GM18861 (cell line): ENCODE results near the gene DPEP3.

Experiments
- ATAC-seq: cut with Tn5 transposase; IDR thresholded peaks from one replicate; pipeline ENCODE4 v1.9.1; 2021; ENCODE audit not compliant: unreplicated experiment

The DPEP3 gene

DNA sequence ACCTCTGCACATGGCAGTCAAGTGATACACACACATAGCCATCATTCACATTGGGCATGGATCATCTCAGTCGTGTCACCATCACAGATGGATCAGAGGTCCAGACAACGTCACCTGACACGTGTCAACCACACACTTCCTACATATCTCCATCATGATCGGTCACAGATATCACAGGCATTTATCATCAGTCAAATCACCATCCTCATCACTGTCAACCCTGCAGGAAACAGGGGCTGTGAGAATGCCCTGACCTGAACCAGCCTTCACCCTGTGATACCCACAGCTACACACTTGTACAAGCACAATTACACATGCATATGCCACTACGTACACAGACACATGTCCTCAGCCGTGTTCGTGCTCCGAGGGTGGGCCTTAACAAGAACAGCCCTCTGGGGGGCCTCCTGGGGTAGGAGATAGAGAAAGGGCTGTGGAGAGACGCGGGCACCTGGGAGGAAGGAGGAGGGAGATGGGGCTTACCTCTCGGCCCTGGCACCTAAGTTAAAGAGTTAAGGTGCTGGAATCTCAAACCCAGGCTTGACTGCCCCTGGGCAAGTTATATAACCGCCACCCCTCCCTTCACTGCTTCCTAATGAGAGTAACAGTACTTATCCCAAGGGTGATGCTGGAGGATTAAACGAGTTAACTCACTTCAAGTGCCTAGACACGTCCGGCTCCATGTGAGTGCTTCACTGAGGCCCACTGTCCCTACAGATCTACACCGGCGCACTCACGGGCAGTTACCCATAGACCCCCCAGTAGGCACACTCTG, 12.9 kb downstream of the DPEP3 start:
- no peak for ATAC-seq

DNA sequence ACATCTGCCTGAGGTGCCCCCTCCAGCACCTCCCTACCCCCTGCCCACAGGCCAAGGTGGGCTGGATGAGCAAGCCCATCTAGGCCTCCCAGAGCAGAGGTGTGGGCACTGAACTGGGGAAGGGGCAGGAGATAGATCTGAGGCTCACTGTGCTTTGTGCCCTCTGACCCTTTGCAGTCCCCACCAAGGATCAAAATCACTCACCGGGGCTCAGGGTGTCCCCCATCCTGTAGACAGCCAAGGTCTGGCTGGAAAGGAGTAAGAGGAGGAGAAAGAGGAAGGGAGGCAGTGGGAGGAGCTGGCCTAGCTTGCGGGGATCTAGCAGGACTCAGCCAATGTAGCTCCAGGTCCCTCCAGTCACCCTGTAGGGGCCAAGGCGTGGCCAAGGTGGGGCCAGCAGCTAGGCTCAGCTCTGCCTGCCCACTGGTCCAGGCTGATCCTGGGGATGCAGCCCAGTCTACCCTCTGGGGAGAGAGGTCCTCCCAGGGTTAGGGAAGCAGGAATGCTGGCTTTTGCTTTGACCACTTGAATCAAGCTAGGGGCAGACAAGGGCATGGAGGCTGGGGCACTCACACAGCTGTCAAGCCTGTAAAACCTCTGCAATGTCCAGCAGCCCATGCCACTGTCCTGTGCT, 13.6 kb downstream of the DPEP3 start:
- no peak for ATAC-seq

DNA sequence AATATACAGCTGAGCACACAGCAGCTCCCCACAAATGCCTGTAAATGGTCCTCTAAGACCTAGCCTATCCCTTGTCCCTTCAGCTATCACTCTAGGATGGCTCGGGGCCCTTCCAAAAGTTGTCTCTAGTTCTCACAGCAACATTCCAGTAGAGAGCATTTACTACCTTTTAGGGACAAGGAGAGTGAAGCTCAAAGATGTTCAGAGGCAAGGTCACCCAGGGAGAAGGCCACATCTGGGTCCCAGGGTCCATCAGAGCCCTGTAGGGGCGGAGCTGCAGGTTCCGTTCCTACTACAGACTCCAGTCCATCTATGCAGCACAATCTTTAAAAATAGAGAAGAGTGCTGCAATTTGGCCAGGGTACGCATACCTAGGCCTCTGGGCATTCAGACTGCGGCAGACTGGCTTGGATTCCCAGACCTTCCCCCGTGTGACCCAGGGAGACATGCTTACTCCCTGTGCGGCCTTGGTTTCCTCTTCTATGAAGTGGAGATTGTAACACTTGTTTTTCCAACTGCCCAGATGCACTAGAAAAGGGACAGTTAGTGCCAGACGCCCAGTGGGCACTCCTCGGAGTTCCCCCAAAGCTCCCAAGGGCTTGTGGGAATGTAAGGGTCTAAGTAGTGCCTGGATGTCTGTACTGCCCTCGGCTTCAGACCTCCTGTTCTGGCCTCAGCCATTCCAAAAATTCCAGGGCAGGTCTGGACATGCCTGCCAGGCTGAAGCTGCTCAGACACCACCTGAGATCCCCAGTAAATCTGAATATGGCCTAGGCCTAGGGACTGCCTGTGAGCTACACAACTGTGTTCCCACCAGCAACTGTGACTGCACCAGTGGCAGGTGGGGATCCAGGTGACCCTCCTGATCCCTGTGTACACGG, 14.4 kb downstream of the DPEP3 start:
- no peak for ATAC-seq

DNA sequence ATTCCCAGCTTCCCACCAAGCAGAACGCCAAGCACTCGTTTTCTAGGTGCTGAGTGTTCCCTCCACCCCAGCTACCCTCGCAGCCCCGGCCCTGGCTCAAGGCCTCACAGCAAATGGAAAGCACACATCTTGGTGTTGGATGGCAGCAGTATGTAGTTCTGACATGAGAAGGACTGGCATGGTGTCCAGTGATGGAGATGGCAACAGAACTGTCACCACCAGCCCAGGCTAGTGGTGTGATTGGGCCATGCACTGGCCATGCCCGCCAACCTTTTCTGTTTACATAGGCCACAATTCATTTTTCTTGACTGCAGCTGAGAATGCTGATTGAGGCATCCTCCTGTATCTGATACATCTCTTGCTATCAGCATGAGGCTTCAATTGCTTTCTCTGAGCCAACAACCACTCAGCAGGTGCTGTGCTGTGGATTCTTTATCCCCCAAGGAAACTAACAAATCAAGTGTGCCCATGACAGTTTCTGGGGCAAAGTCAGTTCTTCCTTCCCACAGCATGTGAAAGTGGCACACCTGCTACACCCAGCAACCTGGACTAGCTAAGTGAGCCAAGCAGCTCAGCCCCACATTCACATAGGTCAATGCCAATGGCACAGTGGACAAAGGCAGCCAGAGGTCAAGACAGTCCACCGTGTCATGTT, 15.7 kb downstream of the DPEP3 start:
- ATAC-seq, result no peak

DNA sequence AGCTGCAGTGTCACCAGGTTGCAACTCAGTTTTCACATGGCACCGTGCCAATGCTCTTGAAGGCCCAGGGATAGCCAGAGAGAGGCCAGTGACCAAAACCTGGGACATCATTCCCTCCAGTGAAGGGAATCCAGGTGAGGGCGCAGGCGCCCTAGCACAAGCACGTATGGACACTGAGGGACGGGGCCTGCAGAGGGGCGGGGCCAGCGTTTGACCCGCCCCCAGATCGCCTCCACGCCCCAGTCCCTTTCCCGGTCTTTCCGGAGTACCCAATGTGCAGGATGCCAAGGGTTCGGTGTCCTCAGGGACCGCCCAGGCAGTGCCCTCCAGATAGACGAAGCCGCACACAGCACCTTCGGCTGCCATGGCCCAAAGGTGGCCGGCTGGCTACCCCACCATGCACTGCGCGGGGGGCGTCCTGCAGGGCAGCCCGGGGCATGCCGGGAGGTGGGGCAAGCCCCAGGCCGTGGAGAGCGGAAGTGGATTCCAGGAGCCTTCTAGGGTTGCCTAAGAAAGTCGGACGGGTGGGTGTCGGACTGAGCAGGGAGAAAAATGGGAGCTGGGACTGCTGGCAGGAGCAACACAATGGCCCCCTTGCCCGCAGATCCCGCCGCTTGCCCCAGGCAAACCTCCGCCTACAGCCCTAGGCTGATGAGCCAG, 16.5 kb downstream of the DPEP3 start:
- no peak for ATAC-seq

DNA sequence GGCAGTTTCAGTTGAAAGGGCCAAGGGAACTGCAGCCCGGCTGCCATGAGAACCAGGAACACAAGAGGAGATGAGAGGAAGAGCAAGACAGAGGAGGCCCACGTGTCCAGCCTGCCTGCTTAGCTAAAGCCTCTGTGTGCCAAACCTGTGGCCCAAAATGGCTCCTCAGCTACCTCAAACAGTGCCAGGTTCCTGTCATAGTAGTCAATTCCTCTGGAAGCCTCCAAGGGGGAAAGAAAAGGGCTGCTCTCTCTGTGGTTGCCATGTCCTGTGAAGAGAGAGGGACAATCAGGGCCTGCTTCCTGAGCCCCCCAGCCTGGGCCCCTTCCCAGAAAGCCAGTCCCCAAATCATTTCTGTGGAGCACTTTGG, 17.0 kb downstream of the DPEP3 start:
- ATAC-seq, result no peak

DNA sequence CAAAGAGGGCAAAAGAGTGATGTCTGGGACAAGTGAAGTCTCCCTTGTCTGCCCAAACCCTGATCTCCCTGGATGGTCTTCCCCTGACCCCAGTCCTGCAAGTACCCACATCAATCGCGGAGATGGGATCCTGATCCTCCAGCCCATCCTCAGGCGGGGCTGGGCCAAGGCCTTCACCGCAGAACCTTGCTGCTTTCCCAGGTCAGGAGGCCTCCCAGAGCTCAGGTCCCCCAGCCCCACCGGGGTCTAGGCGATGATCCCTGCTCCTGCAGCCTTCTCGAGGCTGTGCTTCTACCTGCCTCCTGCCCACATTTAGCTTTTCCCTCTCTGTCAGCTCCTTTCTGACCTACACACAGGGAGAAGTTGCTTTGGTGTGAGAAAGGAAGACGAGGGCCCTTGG, 18.2 kb downstream of the DPEP3 start:
- no peak for ATAC-seq

DNA sequence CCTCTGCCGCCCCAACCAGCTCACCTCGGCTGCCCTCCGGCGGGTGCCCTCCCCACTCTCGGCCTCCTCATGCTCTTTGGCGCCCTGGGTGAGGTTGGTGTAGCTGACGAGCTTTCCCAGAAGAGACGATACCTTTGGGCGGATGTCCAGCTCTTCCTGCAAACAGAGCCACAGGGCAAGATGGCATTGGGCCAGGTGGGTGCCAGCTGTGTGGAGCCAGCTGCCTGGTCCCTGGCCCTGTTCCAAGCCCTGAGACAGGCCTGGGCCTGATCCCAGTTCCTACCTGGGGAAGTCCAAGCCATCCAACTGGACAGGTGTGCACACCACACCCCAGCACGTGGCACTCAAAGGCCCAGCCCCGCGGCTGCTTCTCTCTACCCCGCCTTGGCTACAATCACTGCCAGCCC, 18.7 kb downstream of the DPEP3 start:
- no peak for ATAC-seq

DNA sequence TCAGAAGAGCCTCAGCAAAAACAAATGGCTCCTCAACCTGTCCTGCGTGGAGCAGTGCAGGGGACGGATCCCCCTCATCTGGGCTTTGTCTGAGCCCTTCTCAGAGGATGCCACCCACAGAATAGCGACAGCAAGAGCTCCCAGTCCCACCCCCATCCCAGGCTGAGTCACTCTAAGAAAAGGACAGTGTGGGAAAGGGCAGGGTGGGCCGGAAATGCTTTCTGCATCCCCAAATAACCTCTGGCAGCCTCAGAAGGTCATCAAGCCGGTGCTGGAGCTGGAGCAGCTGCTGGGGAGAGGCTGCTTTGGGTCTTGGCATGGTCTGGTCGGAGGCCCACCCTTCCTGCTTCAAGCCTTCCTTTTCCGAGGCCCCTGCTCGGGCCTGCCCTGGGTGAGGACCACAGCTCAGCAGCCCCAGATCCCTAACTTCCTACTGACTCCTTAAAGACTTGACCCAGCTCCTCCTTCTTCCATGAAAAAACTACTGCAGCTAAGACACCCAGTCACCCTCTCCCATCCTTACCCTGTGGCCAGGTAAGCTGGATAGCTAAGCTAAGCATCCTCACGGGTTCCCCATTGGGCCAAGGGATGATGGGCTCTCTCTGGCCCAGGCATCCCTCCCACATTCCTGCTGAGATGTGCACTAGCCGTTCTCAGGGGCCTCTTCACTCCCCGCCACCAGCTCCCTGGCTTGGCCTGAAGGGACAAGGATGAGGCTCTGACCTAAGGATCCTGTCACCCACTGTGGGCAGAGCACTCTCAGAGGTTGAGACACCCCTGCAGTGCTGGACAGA, 20.6 kb downstream of the DPEP3 start:
- no peak for ATAC-seq

DNA sequence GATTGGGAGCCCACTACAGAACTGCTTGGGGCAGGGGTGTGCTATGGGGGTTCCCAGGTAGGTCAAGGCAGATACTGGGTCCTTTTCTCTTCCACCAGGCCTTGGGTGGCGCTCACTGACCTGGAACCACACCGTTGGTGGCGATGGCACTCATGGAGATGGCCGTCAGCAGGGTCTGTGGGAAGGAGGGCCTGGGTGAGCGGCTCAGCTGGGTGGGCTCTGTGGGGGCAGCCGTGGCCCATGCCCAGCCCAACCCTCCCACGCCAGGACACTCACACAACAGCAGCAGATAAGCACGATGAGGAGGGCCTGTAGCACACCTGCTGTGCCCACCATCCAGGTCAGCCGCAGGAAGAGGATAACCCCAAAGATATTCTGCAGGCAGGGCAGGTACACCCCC, 22.7 kb downstream of the DPEP3 start:
- no peak for ATAC-seq

DNA sequence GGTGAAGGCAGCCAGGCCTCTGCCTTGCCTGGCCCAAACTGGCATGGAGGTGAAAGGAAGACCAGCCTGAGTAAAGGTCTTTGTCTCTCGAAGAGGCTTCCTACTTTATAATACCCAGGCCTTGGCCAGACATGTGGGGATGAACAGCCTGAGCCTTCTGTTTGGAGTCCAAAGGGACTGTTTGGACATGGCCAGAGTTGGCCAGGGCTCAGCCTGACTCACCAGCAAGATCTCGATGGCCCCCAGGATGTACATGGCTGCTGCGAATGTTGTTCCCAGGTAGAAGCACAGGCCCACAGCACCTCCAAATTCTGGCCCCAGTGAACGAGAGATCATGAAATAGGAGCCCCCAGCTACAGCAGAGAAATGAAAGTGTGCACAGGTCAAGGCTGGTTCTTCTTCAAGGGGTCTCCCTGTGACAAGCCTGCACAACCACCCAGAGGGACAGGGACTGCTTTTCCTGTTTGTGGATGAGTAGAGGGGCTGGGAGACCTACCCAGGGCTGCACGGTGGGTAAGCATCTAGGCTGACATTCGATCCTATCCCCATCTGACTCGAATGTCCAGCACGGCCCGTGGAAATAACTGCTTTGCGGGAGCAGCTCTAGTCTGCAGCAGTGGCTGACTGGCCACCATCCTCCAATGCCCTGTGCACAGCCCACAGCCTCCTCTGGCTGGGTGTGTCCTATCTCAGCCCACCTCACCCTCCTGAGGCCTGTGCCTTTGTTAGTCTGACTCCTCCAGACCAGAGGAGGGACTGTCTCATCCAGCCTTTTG, 25.7 kb downstream of the DPEP3 start:
- no peak for ATAC-seq

DNA sequence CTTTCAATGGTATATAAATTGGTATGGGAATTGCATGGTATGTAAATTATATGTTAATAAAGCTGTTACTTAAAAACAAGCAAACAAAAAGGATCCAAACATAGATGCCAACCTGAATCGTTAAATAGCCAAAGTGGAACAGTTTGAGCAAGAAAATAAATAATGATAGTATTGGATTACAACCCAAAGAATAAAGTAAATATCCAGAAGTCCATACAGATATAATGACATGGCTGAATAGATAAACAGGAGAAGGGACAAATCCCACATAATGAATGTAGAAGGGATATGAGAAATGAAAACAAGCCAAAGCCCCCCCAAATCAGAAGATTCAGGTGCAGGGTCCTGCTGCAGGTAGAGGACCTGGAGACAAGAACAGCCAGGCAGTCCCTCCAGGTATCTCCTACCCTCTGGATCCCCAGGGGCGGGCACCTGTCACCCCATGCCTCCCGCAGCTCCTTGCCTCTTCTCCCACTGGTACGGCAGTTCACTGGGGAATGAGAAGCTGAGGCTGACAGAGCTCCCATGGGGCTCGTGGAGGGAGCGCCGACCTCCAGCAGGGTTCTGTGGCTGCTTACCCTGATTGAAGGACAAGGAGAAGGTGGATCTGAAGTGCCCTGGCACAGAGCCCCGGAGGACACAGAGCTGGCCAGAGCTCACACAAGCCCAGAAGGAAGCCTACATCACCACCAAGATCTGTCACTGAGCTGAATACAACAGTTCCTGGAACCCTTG, 26.5 kb downstream of the DPEP3 start:
- ATAC-seq, result no peak

DNA sequence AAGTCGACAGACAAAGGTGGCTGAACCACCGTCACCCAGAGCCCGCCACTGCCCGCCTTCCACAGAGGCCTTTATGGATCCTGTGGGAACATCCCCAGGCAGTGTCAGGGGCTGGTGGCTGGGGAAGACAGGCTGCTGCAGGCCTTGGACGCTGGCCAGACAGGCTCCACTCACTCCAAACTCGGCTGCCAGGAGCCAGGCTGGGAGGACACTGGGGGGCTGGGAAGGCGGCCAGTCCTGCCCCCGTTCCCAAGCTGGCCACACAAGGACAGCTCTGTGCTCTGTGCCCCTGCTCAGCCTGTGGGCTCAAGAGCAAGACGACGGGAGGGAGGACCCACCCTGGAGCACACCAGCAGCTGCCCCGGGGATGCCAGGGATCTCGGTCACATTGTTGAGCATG, 28.8 kb downstream of the DPEP3 start:
- no peak for ATAC-seq

DNA sequence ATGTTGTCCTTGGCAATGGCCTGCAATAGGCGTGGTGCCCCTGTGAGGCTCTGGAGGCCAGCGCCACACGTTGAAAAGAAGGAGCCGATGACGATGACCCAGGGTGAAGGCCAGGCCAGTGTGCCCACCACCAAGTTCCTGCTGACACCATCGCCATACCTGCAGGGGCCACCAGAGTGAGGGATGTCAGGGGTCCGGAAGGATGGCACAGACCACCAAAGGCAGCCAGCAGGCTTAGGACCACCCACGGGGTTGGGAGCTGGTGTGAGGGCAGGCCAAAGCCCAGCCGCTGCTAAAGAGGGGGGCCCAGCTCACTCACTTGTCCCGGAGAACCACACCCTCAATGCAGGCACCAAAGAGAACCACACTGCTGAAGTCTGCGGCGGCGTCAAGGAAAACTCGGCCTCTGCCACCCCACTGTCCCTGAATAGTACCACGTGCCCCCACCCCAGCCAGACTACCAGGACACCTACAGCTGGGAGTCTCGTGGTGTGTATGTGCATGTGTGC, 29.9 kb downstream of the DPEP3 start:
- ATAC-seq, result no peak

DNA sequence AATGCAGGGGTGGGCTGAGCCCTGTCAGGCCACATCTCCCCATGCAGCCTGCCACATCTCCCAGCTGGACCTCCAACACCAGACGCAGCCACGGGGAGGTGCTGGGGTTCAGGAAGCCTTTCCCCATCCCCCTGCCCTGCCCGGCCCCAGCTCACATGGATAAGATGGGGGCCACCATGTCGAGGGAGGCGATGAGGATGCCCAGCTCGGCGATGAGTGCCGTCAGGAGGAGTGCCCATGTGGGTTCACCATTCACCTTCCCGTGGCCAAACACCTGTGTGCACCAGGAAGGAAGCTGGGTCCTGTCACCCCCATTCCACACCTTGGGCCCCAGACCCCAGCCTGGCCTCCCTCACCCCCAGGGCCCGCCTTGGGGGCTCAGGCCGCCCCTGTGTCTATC, 30.7 kb downstream of the DPEP3 start:
- no peak for ATAC-seq

DNA sequence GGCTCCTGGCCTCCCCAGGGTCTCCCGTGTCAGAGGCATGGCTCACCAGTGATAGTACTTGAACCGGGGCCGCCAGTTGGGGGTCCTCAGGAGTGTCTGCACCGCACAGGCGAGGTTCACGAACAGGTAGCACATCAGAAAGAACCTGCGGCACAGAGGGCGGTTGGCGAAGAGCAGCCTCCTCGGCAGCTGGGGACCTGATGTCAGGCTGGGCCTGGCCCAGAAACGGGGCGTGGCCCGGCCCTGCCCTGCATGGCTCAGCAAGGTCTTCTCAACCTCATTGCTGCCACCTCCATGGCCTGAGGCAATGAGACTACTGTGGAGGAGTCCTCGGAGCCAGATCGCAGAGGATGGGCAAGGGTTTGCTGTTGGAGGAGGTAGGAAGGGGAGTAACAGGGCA, 32.3 kb downstream of the DPEP3 start:
- no peak for ATAC-seq

DNA sequence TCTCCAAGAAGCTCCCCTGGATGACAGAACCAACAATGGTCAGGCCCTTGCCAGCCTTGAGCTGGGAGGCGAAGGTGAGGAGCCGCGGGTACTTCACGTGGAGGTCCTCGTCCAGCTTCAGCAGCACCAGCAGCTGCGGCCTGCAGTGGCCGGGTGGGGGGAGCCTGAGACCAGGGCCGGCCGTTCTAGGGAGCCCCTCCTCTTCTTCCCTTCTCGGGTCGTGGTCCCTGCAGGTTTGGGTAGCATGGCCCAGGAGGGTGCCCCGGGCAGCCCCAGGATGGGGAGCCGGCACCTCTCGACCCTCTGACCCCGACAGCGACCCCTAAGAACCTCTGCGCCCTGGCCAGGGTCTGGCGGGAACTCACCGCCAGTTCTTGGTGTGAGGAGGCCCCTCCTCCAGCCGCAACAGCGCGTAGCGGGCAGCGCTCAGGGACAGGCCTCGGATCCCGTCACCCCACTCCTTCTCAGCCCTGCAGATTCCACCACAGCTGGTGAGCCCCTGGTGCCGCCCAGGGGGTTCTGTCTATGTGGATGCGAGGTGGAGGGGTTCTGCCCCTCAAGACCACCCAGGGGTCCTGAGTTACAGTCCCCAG, 33.2 kb downstream of the DPEP3 start:
- ATAC-seq, result no peak

DNA sequence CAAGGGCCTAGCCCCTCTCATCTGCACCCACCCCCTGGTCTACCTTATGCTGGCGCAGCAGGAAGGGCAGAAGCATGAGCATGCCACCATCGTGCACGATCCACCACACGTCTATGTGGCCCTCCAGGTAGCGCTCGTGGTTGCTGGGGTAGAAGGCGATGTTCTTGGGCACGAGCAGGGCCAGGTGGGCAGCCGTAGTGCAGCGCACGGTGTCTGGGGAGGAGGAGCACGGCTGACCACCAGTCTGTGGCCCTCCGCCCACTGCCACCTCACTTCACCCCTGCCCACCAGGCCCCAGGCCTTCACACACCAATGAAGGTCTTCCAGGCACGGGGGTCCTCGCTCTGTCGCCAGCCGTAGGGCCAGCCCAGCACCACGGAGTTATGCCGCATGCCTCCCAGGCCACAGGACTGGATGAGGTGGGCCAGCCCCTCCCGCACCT, 34.1 kb downstream of the DPEP3 start:
- ATAC-seq, result no peak
